Caco-2 (cell line): ENCODE results near the gene TACC3. TPM values are rescaled to one million over a fixed set of nuclear protein-coding genes. Genes with fewer than 3 reads are reported as not detected.

Experiments used
- BruUV-seq: library from RNA; stranded (reverse); fragments of 400-500 nt; replicated peaks from 2 replicates; lab custom pipeline; 2021; lab: Mats Ljungman, UMichigan
- CTCF ChIA-PET: fragments of 300-600 bp; sonication (Branson Sonifier 250); formaldehyde crosslinking; loops from one replicate; lab custom pipeline; 2022; ENCODE audit warnings: antibody characterized with exemption; lab: Charles Lee
- POLR2A ChIA-PET: fragments of 300-600 bp; sonication (Branson Sonifier 250); formaldehyde crosslinking; loops from one replicate; lab custom pipeline; 2022; ENCODE audit warnings: antibody characterized with exemption; lab: Charles Lee
- DNase-seq, 2 experiments: peaks; one replicate each; pipeline versions ENCODE4 v3.0.0 to v3.0.0-alpha.2; 2020 to 2022
- H3K27me3 ChIP-seq: replicated peaks from 2 replicates; pipeline ENCODE4 v1.6.0; 2011; ENCODE audit warnings: low read length; ENCODE audit not compliant: control insufficient read depth, insufficient read depth
- H3K36me3 ChIP-seq: 2 replicates; pipeline ENCODE4 v1.5.1; 2011; ENCODE audit warnings: low read length; ENCODE audit not compliant: control insufficient read depth, insufficient read depth
- H3K4me1 ChIP-seq: fragments of 250-450 bp; sonication (Bioruptor Pico); 2 replicates; pipeline ENCODE4 v1.5.1; 2020; ENCODE audit warnings: mild to moderate bottlenecking
- H3K4me3 ChIP-seq: 2 replicates; pipeline ENCODE4 v1.5.1; 2011; ENCODE audit warnings: low read depth, mild to moderate bottlenecking, control low read depth, low read length
- H3K9me3 ChIP-seq: fragments of 250-450 bp; sonication (Bioruptor Pico); 2 replicates; pipeline ENCODE4 v1.5.1; 2020; ENCODE audit warnings: mild to moderate bottlenecking, moderate library complexity
- H3K27ac Mint-ChIP-seq: one replicate; pipeline ENCODE4 v1.8.0; 2022; ENCODE audit warnings: mixed read lengths; ENCODE audit not compliant: unreplicated experiment
- H3K27me3 Mint-ChIP-seq: one replicate; pipeline ENCODE4 v1.8.0; 2022; ENCODE audit warnings: mixed read lengths; ENCODE audit not compliant: insufficient read depth, unreplicated experiment
- H3K36me3 Mint-ChIP-seq: one replicate; pipeline ENCODE4 v1.8.0; 2022; ENCODE audit warnings: mild to moderate bottlenecking, mixed read lengths; ENCODE audit not compliant: insufficient read depth, unreplicated experiment
- H3K4me1 Mint-ChIP-seq: one replicate; pipeline ENCODE4 v1.8.0; 2022; ENCODE audit warnings: low read depth, mixed read lengths; ENCODE audit not compliant: unreplicated experiment
- H3K4me3 Mint-ChIP-seq: one replicate; pipeline ENCODE4 v1.8.0; 2022; ENCODE audit warnings: mild to moderate bottlenecking, moderate library complexity, mixed read lengths; ENCODE audit not compliant: unreplicated experiment
- H3K9me3 Mint-ChIP-seq: one replicate; pipeline ENCODE4 v1.8.0; 2022; ENCODE audit warnings: mixed read lengths; ENCODE audit not compliant: unreplicated experiment
- CTCF ChIP-seq, 2 experiments: fragments of 200-600 bp in 1 of 2; IDR thresholded peaks; 1 replicate in 1 of 2; 2 replicates in 1 of 2; pipeline versions ENCODE4 v1.5.1 to v1.8.0; 2011 to 2022; ENCODE audit warnings: antibody characterized with exemption in 1 of 2, control low read depth in 1 of 2, inconsistent platforms in 1 of 2, low read depth in 1 of 2, low read length in 1 of 2, mild to moderate bottlenecking in 1 of 2, moderate library complexity in 1 of 2; ENCODE audit not compliant: insufficient read depth in 1 of 2, severe bottlenecking in 1 of 2, unreplicated experiment in 1 of 2
- intact Hi-C: fragments of 100-400 bp; cut with micrococcal nuclease; formaldehyde crosslinking; loops from one replicate; pipeline ENCODE4 v1.10.0; 2022; ENCODE audit not compliant: unreplicated experiment
- total RNA-seq: library from RNA; stranded (reverse); gene quantifications from 2 replicates; pipeline ENCODE4 v1.2.3, GENCODE V29; 2022

The TACC3 gene
- total RNA-seq, 1 experiment from 2014 or later = 106 TPM

GRCh38 chr4:1758306-1759121 is 37.2 kb downstream of the TACC3 start:
- Histone ChIP-seq H3K4me3 (no peak overlapping the region), H3K36me3 (no peaks in the 10 kb centered on the region), H3K4me1 (peaks cover 13% of the 10 kb centered on the region; the same call in 1 of the 2 replicates), H3K27me3 (no peaks in the 10 kb centered on the region), H3K9me3 (no peaks in the 10 kb centered on the region)
- no peaks in the 10 kb centered on the region for H3K9me3 Mint-ChIP-seq
- no peak for DNase-seq
- H3K27ac Mint-ChIP-seq = no peak overlapping the region
- H3K36me3 Mint-ChIP-seq = no peaks in the 10 kb centered on the region
- no TSS peak for BruUV-seq
- no peaks in the 10 kb centered on the region for H3K4me1 Mint-ChIP-seq
- ChIA-PET POLR2A (interaction anchor here (0.6 kb wide), 1 partner anchor 142 kb away, joined by 5 read pairs; no protein-coding TSS in a partner anchor), CTCF (interaction anchor here (0.7 to 1.8 kb wide), 3 partner anchors 9 to 146 kb away, joined by 3 to 9 read pairs (median 4); no protein-coding TSS in a partner anchor)
- no peak overlapping the region for H3K4me3 Mint-ChIP-seq
- no peak for TF ChIP-seq CTCF (IDR thresholded peaks at IDR 0.05; ENCODE audit: insufficient read depth in 1 of 2, low read depth in 1 of 2, low read length in 1 of 2, severe bottlenecking in 1 of 2, unreplicated experiment in 1 of 2)
- H3K27me3 Mint-ChIP-seq = no peaks in the 10 kb centered on the region
- intact Hi-C loops = no loop called here

GRCh38 chr4:1759170-1759817 is 38.0 kb downstream of the TACC3 start:
- Histone ChIP-seq H3K36me3 (no peaks in the 10 kb centered on the region), H3K4me3 (no peak overlapping the region), H3K9me3 (no peaks in the 10 kb centered on the region), H3K4me1 (peaks cover 13% of the 10 kb centered on the region; the same call in 1 of the 2 replicates), H3K27me3 (no peaks in the 10 kb centered on the region)
- H3K4me1 Mint-ChIP-seq = no peaks in the 10 kb centered on the region
- DNase-seq = no peak
- no TSS peak for BruUV-seq
- peak overlapping the region; percentile 23 for H3K27ac Mint-ChIP-seq
- H3K27me3 Mint-ChIP-seq = no peaks in the 10 kb centered on the region
- intact Hi-C loops = no loop called here
- CTCF ChIA-PET = interaction anchor here (0.6 to 1.8 kb wide), 4 partner anchors 8 to 1250 kb away, joined by 3 to 9 read pairs (median 4); no protein-coding TSS in a partner anchor
- H3K36me3 Mint-ChIP-seq = no peaks in the 10 kb centered on the region
- no peak for TF ChIP-seq CTCF (IDR thresholded peaks at IDR 0.05; ENCODE audit: insufficient read depth in 1 of 2, low read depth in 1 of 2, low read length in 1 of 2, severe bottlenecking in 1 of 2, unreplicated experiment in 1 of 2)
- POLR2A ChIA-PET = no interaction called here
- no peaks in the 10 kb centered on the region for H3K9me3 Mint-ChIP-seq
- no peak overlapping the region for H3K4me3 Mint-ChIP-seq

- no TSS peak for BruUV-seq
- no peaks in the 10 kb centered on the region for H3K9me3 Mint-ChIP-seq
- H3K4me3 ChIP-seq = no peak overlapping the region
- H3K27me3 Mint-ChIP-seq = no peaks in the 10 kb centered on the region
- CTCF ChIA-PET = interaction anchor here (0.6 to 1.8 kb wide), 3 partner anchors 8 to 1250 kb away, joined by 3 to 9 read pairs (median 5); no protein-coding TSS in a partner anchor
- H3K27ac Mint-ChIP-seq = peak overlapping the region; percentile 23
- H3K4me1 Mint-ChIP-seq = no peaks in the 10 kb centered on the region
- H3K4me3 Mint-ChIP-seq = no peak overlapping the region
- POLR2A ChIA-PET = no interaction called here
- no peaks in the 10 kb centered on the region for H3K36me3 Mint-ChIP-seq
- no peaks in the 10 kb centered on the region for H3K9me3 ChIP-seq
- intact Hi-C loops = no loop called here
- H3K27me3 ChIP-seq = no peaks in the 10 kb centered on the region
- no peaks in the 10 kb centered on the region for H3K36me3 ChIP-seq
- no peak for TF ChIP-seq CTCF (IDR thresholded peaks at IDR 0.05; ENCODE audit: insufficient read depth in 1 of 2, low read depth in 1 of 2, low read length in 1 of 2, severe bottlenecking in 1 of 2, unreplicated experiment in 1 of 2)
- H3K4me1 ChIP-seq = peaks cover 13% of the 10 kb centered on the region; the same call in 1 of the 2 replicates
- no peak for DNase-seq
Measured at GRCh38 chr4:1759818-1760223, 38.5 kb downstream of the TACC3 start.
